Breast epithelium (tissue), 4 donors: ENCODE results near the gene LEUTX. TPM values are rescaled to one million over a fixed set of nuclear protein-coding genes. Genes with fewer than 3 reads are reported as not detected.
"Not testable (repeated sequence)": the region's sequence is repeated elsewhere in the genome, so short reads cannot be mapped to it uniquely, and the experiment has no call there.

Experiments used
- DNase-seq, 2 donors: peaks; one replicate each; pipeline ENCODE4 v3.0.0-alpha.2; 2019; ENCODE audit warnings: low spot score in 2 of 2
- H3K27ac ChIP-seq, 2 donors: fragments of 200-600 bp; sonication (generic) in 1 of 2; one replicate each; pipeline ENCODE4 v1.5.1; 2016 to 2019; ENCODE audit warnings: mild to moderate bottlenecking in 1 of 2
- H3K27me3 ChIP-seq, 2 donors: fragments of 200-600 bp; sonication (generic) in 1 of 2; one replicate each; pipeline versions ENCODE4 v1.5.1 to v1.6.0; 2017 to 2019; ENCODE audit warnings: control low read depth in 1 of 2, mild to moderate bottlenecking in 1 of 2
- H3K36me3 ChIP-seq: fragments of 200-600 bp; one replicate; pipeline ENCODE4 v1.5.1; 2019
- H3K4me1 ChIP-seq, 2 donors: fragments of 200-600 bp; sonication (generic); one replicate each; pipeline ENCODE4 v1.5.1; 2016 to 2019; ENCODE audit warnings: control low read depth in 1 of 2
- H3K4me3 ChIP-seq, 3 donors: fragments of 200-600 bp; sonication (generic); 1 replicate in 2 of 3; 2 replicates in 1 of 3; pipeline ENCODE4 v1.5.1; 2016 to 2019; ENCODE audit warnings: mild to moderate bottlenecking in 3 of 3, moderate library complexity in 2 of 3
- H3K9me3 ChIP-seq, 2 donors: fragments of 200-600 bp; sonication (generic) in 1 of 2; one replicate each; pipeline ENCODE4 v1.5.1; 2016 to 2019; ENCODE audit warnings: control low read depth in 1 of 2
- POLR2A ChIP-seq: fragments of 450-650 bp; IDR thresholded peaks from one replicate; pipeline ENCODE4 v1.6.1; 2016; ENCODE audit warnings: antibody characterized with exemption, mild to moderate bottlenecking, moderate library complexity
- POLR2AphosphoS5 ChIP-seq, 3 donors: sonication (generic); formaldehyde crosslinking; IDR thresholded peaks; one replicate each; pipeline ENCODE4 v1.6.1; 2017; ENCODE audit warnings: antibody characterized with exemption in 3 of 3
- intact Hi-C: fragments of 100-400 bp; cut with DNase I; formaldehyde crosslinking; loops from one replicate; pipeline ENCODE4 v1.15.1; 2023; ENCODE audit warnings: low total_unique reads
- total RNA-seq, 3 donors: library from RNA; depleted of rRNA; stranded (reverse); fragments of >200 nt; gene quantifications; one replicate each; pipeline ENCODE4 v1.1.0, GENCODE V29; 2016
- TF ChIP-seq, protein P1 (sequence below), 3 donors: fragments of 450-650 bp; IDR thresholded peaks; one replicate each; pipeline ENCODE4 v1.5.1; 2016 to 2017; ENCODE audit warnings: antibody characterized with exemption in 3 of 3, mild to moderate bottlenecking in 3 of 3, moderate library complexity in 3 of 3

The LEUTX gene
- total RNA-seq, 3 donors from 2014 or later, result not detected

GRCh38 chr19:39809368-39809767 lies 30.7 kb downstream of the LEUTX start:
- no peak for DNase-seq
- no peaks in the 10 kb centered on the region for H3K36me3 ChIP-seq

DNA sequence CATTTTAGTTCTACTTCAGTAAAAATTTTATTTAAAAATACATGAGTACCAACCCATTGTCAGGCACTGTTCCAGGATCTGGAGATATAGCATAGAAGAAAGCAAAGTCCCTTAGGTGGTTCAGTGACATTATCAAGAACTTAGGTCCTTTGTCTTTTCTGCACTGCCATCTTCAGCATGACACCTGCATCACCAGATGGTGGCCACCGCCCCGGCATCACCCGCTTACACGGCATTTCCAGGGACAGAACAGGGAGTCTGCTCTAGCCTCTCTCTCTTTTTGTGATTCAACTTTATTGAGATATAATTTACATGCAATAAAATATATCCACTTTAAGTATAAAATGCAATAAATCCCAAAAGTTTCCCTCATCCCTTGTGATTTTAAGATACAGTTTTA lies 31.8 kb downstream of the LEUTX start:
- Histone ChIP-seq H3K9me3 (peaks cover 0 to 5% of the 10 kb centered on the region in 2 donors), H3K4me3 (no peak overlapping the region), H3K27ac (no peak overlapping the region), H3K27me3 (no peaks in the 10 kb centered on the region), H3K36me3 (no peaks in the 10 kb centered on the region), H3K4me1 (no peaks in the 10 kb centered on the region)
- DNase-seq, result no peak
- intact Hi-C loops, result loop anchor here (5.0 kb wide), 1 partner anchor 1307 kb away; no protein-coding TSS in a partner anchor
- no peak for TF ChIP-seq POLR2A
- no peak for TF ChIP-seq POLR2AphosphoS5 (IDR thresholded peaks at IDR 0.05)
- TF ChIP-seq, protein P1, sequence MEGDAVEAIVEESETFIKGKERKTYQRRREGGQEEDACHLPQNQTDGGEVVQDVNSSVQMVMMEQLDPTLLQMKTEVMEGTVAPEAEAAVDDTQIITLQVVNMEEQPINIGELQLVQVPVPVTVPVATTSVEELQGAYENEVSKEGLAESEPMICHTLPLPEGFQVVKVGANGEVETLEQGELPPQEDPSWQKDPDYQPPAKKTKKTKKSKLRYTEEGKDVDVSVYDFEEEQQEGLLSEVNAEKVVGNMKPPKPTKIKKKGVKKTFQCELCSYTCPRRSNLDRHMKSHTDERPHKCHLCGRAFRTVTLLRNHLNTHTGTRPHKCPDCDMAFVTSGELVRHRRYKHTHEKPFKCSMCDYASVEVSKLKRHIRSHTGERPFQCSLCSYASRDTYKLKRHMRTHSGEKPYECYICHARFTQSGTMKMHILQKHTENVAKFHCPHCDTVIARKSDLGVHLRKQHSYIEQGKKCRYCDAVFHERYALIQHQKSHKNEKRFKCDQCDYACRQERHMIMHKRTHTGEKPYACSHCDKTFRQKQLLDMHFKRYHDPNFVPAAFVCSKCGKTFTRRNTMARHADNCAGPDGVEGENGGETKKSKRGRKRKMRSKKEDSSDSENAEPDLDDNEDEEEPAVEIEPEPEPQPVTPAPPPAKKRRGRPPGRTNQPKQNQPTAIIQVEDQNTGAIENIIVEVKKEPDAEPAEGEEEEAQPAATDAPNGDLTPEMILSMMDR (IDR thresholded peaks at IDR 0.05), result no peak

More at GRCh38 chr19:39809368-39809767, 30.7 kb downstream of the LEUTX start:
- H3K27ac ChIP-seq, result no peak overlapping the region
- peaks cover 0 to 5% of the 10 kb centered on the region in 2 donors for H3K9me3 ChIP-seq
- TF ChIP-seq POLR2AphosphoS5 (IDR thresholded peaks at IDR 0.05) (no peak), POLR2A (no peak)
- TF ChIP-seq, protein P1 (IDR thresholded peaks at IDR 0.05), result no peak
- H3K27me3 ChIP-seq, result no peaks in the 10 kb centered on the region
- H3K4me1 ChIP-seq, result no peaks in the 10 kb centered on the region
- no peak overlapping the region for H3K4me3 ChIP-seq
- intact Hi-C loops, result no loop called here

- Histone ChIP-seq H3K4me1 (no peaks in the 10 kb centered on the region), H3K4me3 (no peak overlapping the region), H3K9me3 (peaks cover 0 to 5% of the 10 kb centered on the region in 2 donors), H3K27ac (no peak overlapping the region), H3K36me3 (no peaks in the 10 kb centered on the region), H3K27me3 (no peaks in the 10 kb centered on the region)
- intact Hi-C loops, result loop anchor here (5.0 kb wide), 1 partner anchor 1306 kb away; no protein-coding TSS in a partner anchor
- no peak for DNase-seq
- TF ChIP-seq, protein P1 (IDR thresholded peaks at IDR 0.05), result no peak
- TF ChIP-seq POLR2A (no peak), POLR2AphosphoS5 (IDR thresholded peaks at IDR 0.05) (no peak)
Measured at GRCh38 chr19:39811064-39811463, 32.4 kb downstream of the LEUTX start.

- Histone ChIP-seq H3K4me3 (no peak overlapping the region), H3K36me3 (no peaks in the 10 kb centered on the region), H3K9me3 (peaks cover 0 to 5% of the 10 kb centered on the region in 2 donors), H3K4me1 (no peaks in the 10 kb centered on the region), H3K27me3 (no peaks in the 10 kb centered on the region), H3K27ac (no peak overlapping the region)
- no peak for DNase-seq
- TF ChIP-seq POLR2A (no peak), POLR2AphosphoS5 (IDR thresholded peaks at IDR 0.05) (no peak)
- TF ChIP-seq, protein P1 (IDR thresholded peaks at IDR 0.05), result no peak
- intact Hi-C loops, result loop anchor here (5.0 kb wide), 1 partner anchor 1304 kb away; no protein-coding TSS in a partner anchor
Measured at GRCh38 chr19:39813264-39813993, 34.8 kb downstream of the LEUTX start.

GRCh38 chr19:39814111-39814510 lies 35.5 kb downstream of the LEUTX start:
- not testable (repeated sequence) for H3K4me3 ChIP-seq, H3K27me3 ChIP-seq, H3K9me3 ChIP-seq, H3K36me3 ChIP-seq, DNase-seq, H3K27ac ChIP-seq, H3K4me1 ChIP-seq
- intact Hi-C loops, result loop anchor here (5.0 kb wide), 1 partner anchor 1303 kb away; no protein-coding TSS in a partner anchor
